GM12892 (cell line): ENCODE measurements around the gene NFE2.

Experiments
- POLR2A ChIP-seq: IDR thresholded peaks from 2 replicates; pipeline ENCODE4 v1.6.1; 2011; ENCODE audit warnings: low read depth, low read length, control low read depth
- POLR2AphosphoS5 ChIP-seq: IDR thresholded peaks from 2 replicates; pipeline ENCODE4 v1.6.1; 2011; ENCODE audit warnings: low read depth, low read length, control low read depth
- TAF1 ChIP-seq: IDR thresholded peaks from 2 replicates; pipeline ENCODE4 v1.6.1; 2011; ENCODE audit warnings: low read depth, mild to moderate bottlenecking, control low read depth, low read length, borderline replicate concordance

- TF ChIP-seq POLR2AphosphoS5 (no peak), POLR2A (no peak), TAF1 (no peak)
Observed at GRCh38 chr12:54300732-54301427, at the start of gene NFE2.
